Upper lobe of left lung (tissue), 4 donors: ENCODE measurements around the gene UNC79.

ENCODE experiments used
- CTCF ChIP-seq, 6 experiments: fragments of 450-650 bp in 4 of 6; fragments of 200-600 bp in 2 of 6; sonication (generic) in 2 of 6; IDR thresholded peaks; one replicate each; pipeline ENCODE4 v1.5.1; 2016 to 2019; ENCODE audit warnings: antibody characterized with exemption in 6 of 6
- EP300 ChIP-seq, 4 donors: sonication (generic); formaldehyde crosslinking; IDR thresholded peaks; one replicate each; pipeline ENCODE4 v1.5.1; 2017; ENCODE audit warnings: antibody characterized with exemption in 4 of 4, control low read depth in 2 of 4

DNA sequence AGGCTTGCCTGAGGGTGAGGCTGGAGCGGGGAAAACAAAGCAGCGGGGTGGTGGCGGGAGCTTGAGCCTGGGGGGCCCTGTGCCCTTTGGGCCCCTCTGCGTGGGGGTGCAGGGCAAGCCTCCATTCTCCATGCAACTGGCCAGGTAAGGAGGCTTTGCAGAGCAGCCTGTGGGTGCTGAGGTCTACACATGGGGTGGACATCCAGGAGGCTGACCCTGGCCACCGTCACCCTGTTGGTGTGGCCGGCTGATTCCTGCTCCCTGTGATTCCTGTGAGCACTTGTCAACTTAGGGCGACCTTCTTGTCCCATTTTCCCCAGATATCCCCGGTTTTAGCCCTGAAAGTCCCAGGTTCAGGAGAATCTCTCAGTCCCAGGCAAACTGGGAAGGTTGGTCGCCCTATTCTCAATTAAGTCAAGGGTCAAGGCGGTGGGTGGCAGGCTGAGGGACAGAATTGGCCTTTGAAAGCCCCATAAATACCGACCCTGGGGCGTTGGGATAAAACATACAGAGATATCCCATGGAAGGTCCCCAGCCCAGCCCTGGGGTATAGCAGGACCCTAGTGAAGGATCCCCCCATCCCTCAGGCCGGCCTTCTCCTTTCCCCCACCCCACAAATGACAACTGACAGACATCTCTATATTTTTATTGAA lies 287.1 kb downstream of the UNC79 start:
- TF ChIP-seq CTCF (IDR thresholded peaks at IDR 0.05), result no peak
- no peak for TF ChIP-seq EP300 (IDR thresholded peaks at IDR 0.05)
